Measurements from ENCODE around the gene RAB4A. TPM values are rescaled to one million over a fixed set of nuclear protein-coding genes. Genes with fewer than 3 reads are reported as not detected.
A peak's percentile ranks its signal among the peaks of the same experiment; 100 is the strongest.

The RAB4A gene
- total RNA-seq, 2 donors from 2014 or later: 25.5 to 29.5 TPM

- no peak for DNase-seq (ENCODE audit: low spot score)
- Histone ChIP-seq H3K27ac (peak overlapping the region in 1 of 2 donors; percentile 73), H3K27me3 (replicated peaks; ENCODE audit: insufficient read depth) (no peaks in the 10 kb centered on the region), H3K36me3 (no peaks in the 10 kb centered on the region), H3K9me3 (no peaks in the 10 kb centered on the region), H3K4me3 (peak overlapping the region; percentile 75), H3K4me1 (ENCODE audit: control insufficient read depth in 1 of 2, low read depth in 2 of 2) (peaks cover 24 to 40% of the 10 kb centered on the region in 2 donors)
- no peak for ATAC-seq (ENCODE audit: insufficient number of reproducible peaks, low FRiP score, low read depth)
- no peak for TF ChIP-seq CTCF (IDR thresholded peaks at IDR 0.05)
These were observed 1.6 kb downstream of the RAB4A start for GRCh38 chr1:229272164-229273158.

GRCh38 chr1:229273507-229274232 lies 2.8 kb downstream of the RAB4A start:
- Histone ChIP-seq H3K27ac (no peak overlapping the region), H3K9me3 (no peaks in the 10 kb centered on the region), H3K4me3 (no peak overlapping the region), H3K36me3 (no peaks in the 10 kb centered on the region), H3K27me3 (replicated peaks; ENCODE audit: insufficient read depth) (no peaks in the 10 kb centered on the region), H3K4me1 (ENCODE audit: control insufficient read depth in 1 of 2, low read depth in 2 of 2) (peaks cover 24 to 40% of the 10 kb centered on the region in 2 donors)
- no peak for TF ChIP-seq CTCF (IDR thresholded peaks at IDR 0.05)
- DNase-seq (ENCODE audit: low spot score) (no peak), ATAC-seq (ENCODE audit: insufficient number of reproducible peaks, low FRiP score, low read depth) (no peak)

DNA sequence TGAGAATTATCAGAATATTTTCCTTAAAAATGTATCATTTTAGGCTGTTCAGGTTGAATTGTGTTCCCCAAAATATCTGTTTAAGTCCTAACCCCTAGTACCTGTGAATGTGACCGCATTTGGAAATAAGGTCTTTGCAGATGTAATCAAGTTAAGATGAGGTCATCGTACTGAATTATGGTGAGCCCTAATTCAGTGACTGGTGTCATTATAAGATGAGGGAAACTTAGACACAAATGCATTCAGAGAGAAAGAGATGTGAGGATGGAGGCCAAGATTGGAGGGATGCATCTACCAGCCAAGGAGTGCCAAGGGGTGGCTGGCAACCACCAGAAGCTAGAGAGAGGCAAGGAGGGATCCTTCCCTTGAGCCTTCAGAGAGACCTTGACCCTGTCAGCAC lies 4.1 kb downstream of the RAB4A start:
- H3K4me1 ChIP-seq (ENCODE audit: control insufficient read depth in 1 of 2, low read depth in 2 of 2): peaks cover 24 to 38% of the 10 kb centered on the region in 2 donors
- no peak overlapping the region for H3K27ac ChIP-seq
- no peak for TF ChIP-seq CTCF (IDR thresholded peaks at IDR 0.05)
- no peaks in the 10 kb centered on the region for H3K27me3 ChIP-seq (replicated peaks; ENCODE audit: insufficient read depth)
- ATAC-seq (ENCODE audit: insufficient number of reproducible peaks, low FRiP score, low read depth) (no peak), DNase-seq (ENCODE audit: low spot score) (no peak)
- no peak overlapping the region for H3K4me3 ChIP-seq
- no peaks in the 10 kb centered on the region for H3K36me3 ChIP-seq
- H3K9me3 ChIP-seq: no peaks in the 10 kb centered on the region

GRCh38 chr1:229278120-229278741 lies 7.3 kb downstream of the RAB4A start:
- TF ChIP-seq CTCF (IDR thresholded peaks at IDR 0.05): no peak
- ATAC-seq (ENCODE audit: insufficient number of reproducible peaks, low FRiP score, low read depth): no peak
- H3K9me3 ChIP-seq: no peaks in the 10 kb centered on the region
- H3K4me3 ChIP-seq: no peak overlapping the region
- no peak for DNase-seq (ENCODE audit: low spot score)
- peaks cover 16 to 26% of the 10 kb centered on the region in 2 donors for H3K4me1 ChIP-seq (ENCODE audit: control insufficient read depth in 1 of 2, low read depth in 2 of 2)
- no peaks in the 10 kb centered on the region for H3K36me3 ChIP-seq
- no peak overlapping the region for H3K27ac ChIP-seq
- no peaks in the 10 kb centered on the region for H3K27me3 ChIP-seq (replicated peaks; ENCODE audit: insufficient read depth)

DNA sequence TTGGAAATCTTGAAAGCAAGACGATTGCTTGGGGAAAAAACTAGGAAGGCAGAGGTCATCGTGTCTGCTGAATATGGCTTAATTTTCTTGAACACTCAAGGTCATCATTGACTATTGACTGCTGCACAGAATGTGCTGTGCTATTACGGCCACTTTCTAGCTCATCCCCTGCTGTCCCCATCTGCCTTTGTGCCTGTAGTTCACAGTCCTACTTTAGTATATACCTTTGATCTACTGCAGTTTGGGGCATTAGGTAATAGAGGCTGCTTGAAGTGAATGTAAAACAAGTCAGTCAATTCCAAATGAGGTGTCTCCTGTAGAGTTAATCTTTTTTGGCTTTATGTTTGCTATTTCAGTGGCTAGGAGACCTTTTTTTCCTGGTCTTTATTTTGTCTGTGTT lies 8.3 kb downstream of the RAB4A start:
- no peaks in the 10 kb centered on the region for H3K9me3 ChIP-seq
- H3K27me3 ChIP-seq (replicated peaks; ENCODE audit: insufficient read depth): no peaks in the 10 kb centered on the region
- ATAC-seq (ENCODE audit: insufficient number of reproducible peaks, low FRiP score, low read depth) (no peak), DNase-seq (ENCODE audit: low spot score) (no peak)
- TF ChIP-seq CTCF (IDR thresholded peaks at IDR 0.05): no peak
- H3K36me3 ChIP-seq: no peaks in the 10 kb centered on the region
- no peak overlapping the region for H3K4me3 ChIP-seq
- H3K4me1 ChIP-seq (ENCODE audit: control insufficient read depth in 1 of 2, low read depth in 2 of 2): peaks cover 6 to 19% of the 10 kb centered on the region in 2 donors
- H3K27ac ChIP-seq: no peak overlapping the region
